WTC11 (cell line): Measurements from ENCODE around the gene FH. TPM values are rescaled to one million over a fixed set of nuclear protein-coding genes. Genes with fewer than 3 reads are reported as not detected.

Experiments used
- ATAC-seq: fragments of 200-7000 bp; cut with Tn5 transposase; 2 replicates; pipeline ENCODE4 v1.10.0; 2021; ENCODE audit warnings: mild to moderate bottlenecking, moderate library complexity
- CTCF ChIA-PET: fragments of 300-600 bp; sonication (Branson Sonifier 250); formaldehyde crosslinking; loops from one replicate; lab custom pipeline; 2021; ENCODE audit warnings: antibody characterized with exemption; lab: Charles Lee
- POLR2A ChIA-PET: fragments of 350-600 bp; sonication (Branson Sonifier 250); formaldehyde crosslinking; loops from one replicate; lab custom pipeline; 2021; ENCODE audit warnings: antibody characterized with exemption; lab: Charles Lee
- DNase-seq: peaks from one replicate; pipeline ENCODE4 v3.0.0; 2021; ENCODE audit warnings: low spot score
- H3K27ac Mint-ChIP-seq: 2 replicates; pipeline ENCODE4 v1.8.0; 2021; ENCODE audit warnings: mixed read lengths
- H3K27me3 Mint-ChIP-seq: 2 replicates; pipeline ENCODE4 v1.8.0; 2021; ENCODE audit warnings: low read depth, mild to moderate bottlenecking, moderate library complexity, mixed read lengths
- H3K36me3 Mint-ChIP-seq: 2 replicates; pipeline ENCODE4 v1.8.0; 2021; ENCODE audit warnings: mixed read lengths
- H3K4me1 Mint-ChIP-seq: 2 replicates; pipeline ENCODE4 v1.8.0; 2022; ENCODE audit warnings: mixed read lengths
- H3K4me3 Mint-ChIP-seq: 2 replicates; pipeline ENCODE4 v1.8.0; 2021; ENCODE audit warnings: mild to moderate bottlenecking, moderate library complexity, mixed read lengths
- H3K9me3 Mint-ChIP-seq: 2 replicates; pipeline ENCODE4 v1.8.0; 2021; ENCODE audit warnings: mixed read lengths
- AFF4 ChIP-seq: sonication (generic); formaldehyde crosslinking; IDR thresholded peaks from 2 replicates; pipeline ENCODE4 v1.8.1; 2023; ENCODE audit warnings: mild to moderate bottlenecking, missing genetic modification reagents, borderline replicate concordance
- CTCF ChIP-seq: fragments of 200-600 bp; IDR thresholded peaks from 2 replicates; pipeline ENCODE4 v1.8.0; 2022; ENCODE audit warnings: antibody characterized with exemption
- EMX1 ChIP-seq: fragments of 250-450 bp; sonication (Bioruptor Pico); IDR thresholded peaks from 2 replicates; pipeline ENCODE4 v1.8.0; 2021; ENCODE audit warnings: mild to moderate bottlenecking
- IRF1 ChIP-seq: sonication (generic); formaldehyde crosslinking; IDR thresholded peaks from 2 replicates; pipeline ENCODE4 v1.8.0; 2023; ENCODE audit warnings: missing genetic modification reagents
- JAZF1 ChIP-seq: fragments of 250-450 bp; sonication (Bioruptor Pico); IDR thresholded peaks from 2 replicates; pipeline ENCODE4 v1.9.0; 2021; ENCODE audit warnings: moderate library complexity, mild to moderate bottlenecking, inconsistent platforms
- RELA ChIP-seq: sonication (generic); formaldehyde crosslinking; IDR thresholded peaks from 2 replicates; pipeline ENCODE4 v1.8.1; 2022; ENCODE audit warnings: missing genetic modification reagents, mild to moderate bottlenecking, borderline replicate concordance
- SMAD3 ChIP-seq: sonication (generic); formaldehyde crosslinking; IDR thresholded peaks from 2 replicates; pipeline ENCODE4 v1.8.0; 2022; ENCODE audit warnings: missing genetic modification reagents, mild to moderate bottlenecking, borderline replicate concordance
- TCF7 ChIP-seq: sonication (generic); formaldehyde crosslinking; IDR thresholded peaks from 2 replicates; pipeline ENCODE4 v1.8.0; 2022; ENCODE audit warnings: mild to moderate bottlenecking, low read depth, missing genetic modification reagents, moderate library complexity
- TP53 ChIP-seq: sonication (generic); formaldehyde crosslinking; IDR thresholded peaks from 2 replicates; pipeline ENCODE4 v1.8.1; 2023; ENCODE audit warnings: mild to moderate bottlenecking, missing genetic modification reagents
- ZBTB21 ChIP-seq: sonication (generic); formaldehyde crosslinking; IDR thresholded peaks from 2 replicates; pipeline ENCODE4 v1.8.1; 2023; ENCODE audit warnings: mild to moderate bottlenecking, missing genetic modification reagents, borderline replicate concordance
- ZBTB43 ChIP-seq: sonication (generic); formaldehyde crosslinking; IDR thresholded peaks from 2 replicates; pipeline ENCODE4 v1.8.1; 2023; ENCODE audit warnings: mild to moderate bottlenecking, missing genetic modification reagents
- ZNF121 ChIP-seq: sonication (generic); formaldehyde crosslinking; IDR thresholded peaks from 2 replicates; pipeline ENCODE4 v1.8.0; 2023; ENCODE audit warnings: missing genetic modification reagents
- ZNF219 ChIP-seq: sonication (generic); formaldehyde crosslinking; IDR thresholded peaks from 2 replicates; pipeline ENCODE4 v1.8.0; 2023; ENCODE audit warnings: missing genetic modification reagents, mild to moderate bottlenecking, borderline replicate concordance
- ZNF263 ChIP-seq: sonication (generic); formaldehyde crosslinking; IDR thresholded peaks from 2 replicates; pipeline ENCODE4 v1.8.1; 2022; ENCODE audit warnings: low read depth, mild to moderate bottlenecking, moderate library complexity, missing genetic modification reagents
- ZSCAN18 ChIP-seq: fragments of 250-450 bp; sonication (Bioruptor Pico); IDR thresholded peaks from 2 replicates; pipeline ENCODE4 v2.1.2; 2022; ENCODE audit warnings: mild to moderate bottlenecking, moderate library complexity
- total RNA-seq: library from RNA; stranded (reverse); gene quantifications from 3 replicates; pipeline ENCODE4 v1.2.3, GENCODE V29; 2021
- TF ChIP-seq, protein P1 (sequence below): sonication (generic); formaldehyde crosslinking; IDR thresholded peaks from 2 replicates; pipeline ENCODE4 v1.8.1; 2022; ENCODE audit warnings: missing genetic modification reagents, borderline replicate concordance
- TF ChIP-seq, protein P2 (sequence below): sonication (generic); formaldehyde crosslinking; IDR thresholded peaks from 2 replicates; pipeline ENCODE4 v1.8.1; 2022; ENCODE audit warnings: low read depth, missing genetic modification reagents, borderline replicate concordance
- TF ChIP-seq, protein P3 (sequence below): sonication (generic); formaldehyde crosslinking; IDR thresholded peaks from 2 replicates; pipeline ENCODE4 v1.8.1; 2023; ENCODE audit warnings: mild to moderate bottlenecking, missing genetic modification reagents, moderate library complexity

Gene FH
- total RNA-seq, 1 experiment from 2014 or later, result 77.4 TPM

DNA sequence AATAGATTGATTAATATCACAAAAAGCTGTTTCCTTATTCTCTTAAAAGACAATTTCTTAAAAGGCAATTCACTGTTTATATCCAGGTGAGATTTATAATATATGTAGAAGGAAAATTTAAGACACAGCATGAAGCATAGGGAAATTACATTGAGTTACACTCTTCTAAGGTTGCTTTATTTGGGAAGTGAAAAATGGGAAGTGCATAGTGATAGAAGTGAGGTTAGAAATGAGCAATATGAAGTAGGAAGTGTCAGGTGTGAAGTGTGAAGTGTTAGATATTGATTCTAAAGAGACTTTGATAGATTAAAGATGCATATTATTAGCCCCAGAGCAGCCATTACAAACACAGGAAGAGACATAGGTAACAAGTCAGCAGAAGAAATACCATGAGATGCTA is 40.3 kb downstream of the FH start:
- Mint-ChIP-seq H3K36me3 (no peaks in the 10 kb centered on the region), H3K4me1 (no peaks in the 10 kb centered on the region), H3K27ac (no peak overlapping the region), H3K27me3 (no peaks in the 10 kb centered on the region; the same call in 1 of the 2 replicates), H3K4me3 (no peak overlapping the region), H3K9me3 (peaks cover 13% of the 10 kb centered on the region)
- ChIA-PET CTCF (no interaction called here), POLR2A (no interaction called here)
- ATAC-seq (no peak), DNase-seq (no peak)
- TF ChIP-seq, protein P1, sequence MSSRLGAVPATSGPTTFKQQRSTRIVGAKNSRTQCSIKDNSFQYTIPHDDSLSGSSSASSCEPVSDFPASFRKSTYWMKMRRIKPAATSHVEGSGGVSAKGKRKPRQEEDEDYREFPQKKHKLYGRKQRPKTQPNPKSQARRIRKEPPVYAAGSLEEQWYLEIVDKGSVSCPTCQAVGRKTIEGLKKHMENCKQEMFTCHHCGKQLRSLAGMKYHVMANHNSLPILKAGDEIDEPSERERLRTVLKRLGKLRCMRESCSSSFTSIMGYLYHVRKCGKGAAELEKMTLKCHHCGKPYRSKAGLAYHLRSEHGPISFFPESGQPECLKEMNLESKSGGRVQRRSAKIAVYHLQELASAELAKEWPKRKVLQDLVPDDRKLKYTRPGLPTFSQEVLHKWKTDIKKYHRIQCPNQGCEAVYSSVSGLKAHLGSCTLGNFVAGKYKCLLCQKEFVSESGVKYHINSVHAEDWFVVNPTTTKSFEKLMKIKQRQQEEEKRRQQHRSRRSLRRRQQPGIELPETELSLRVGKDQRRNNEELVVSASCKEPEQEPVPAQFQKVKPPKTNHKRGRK (CRISPR knock-in tag), result no peak
- TF ChIP-seq IRF1 (CRISPR knock-in tag), result no peak
- TF ChIP-seq, protein P2, sequence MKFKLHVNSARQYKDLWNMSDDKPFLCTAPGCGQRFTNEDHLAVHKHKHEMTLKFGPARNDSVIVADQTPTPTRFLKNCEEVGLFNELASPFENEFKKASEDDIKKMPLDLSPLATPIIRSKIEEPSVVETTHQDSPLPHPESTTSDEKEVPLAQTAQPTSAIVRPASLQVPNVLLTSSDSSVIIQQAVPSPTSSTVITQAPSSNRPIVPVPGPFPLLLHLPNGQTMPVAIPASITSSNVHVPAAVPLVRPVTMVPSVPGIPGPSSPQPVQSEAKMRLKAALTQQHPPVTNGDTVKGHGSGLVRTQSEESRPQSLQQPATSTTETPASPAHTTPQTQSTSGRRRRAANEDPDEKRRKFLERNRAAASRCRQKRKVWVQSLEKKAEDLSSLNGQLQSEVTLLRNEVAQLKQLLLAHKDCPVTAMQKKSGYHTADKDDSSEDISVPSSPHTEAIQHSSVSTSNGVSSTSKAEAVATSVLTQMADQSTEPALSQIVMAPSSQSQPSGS, result no peak
- no peak for TF ChIP-seq ZNF121
- TF ChIP-seq ZNF263 (CRISPR knock-in tag), result no peak
- TF ChIP-seq TCF7 (CRISPR knock-in tag), result no peak
- TF ChIP-seq, protein P3, sequence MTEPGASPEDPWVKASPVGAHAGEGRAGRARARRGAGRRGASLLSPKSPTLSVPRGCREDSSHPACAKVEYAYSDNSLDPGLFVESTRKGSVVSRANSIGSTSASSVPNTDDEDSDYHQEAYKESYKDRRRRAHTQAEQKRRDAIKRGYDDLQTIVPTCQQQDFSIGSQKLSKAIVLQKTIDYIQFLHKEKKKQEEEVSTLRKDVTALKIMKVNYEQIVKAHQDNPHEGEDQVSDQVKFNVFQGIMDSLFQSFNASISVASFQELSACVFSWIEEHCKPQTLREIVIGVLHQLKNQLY, result no peak
- TF ChIP-seq RELA (CRISPR knock-in tag), result no peak
- no peak for TF ChIP-seq SMAD3 (CRISPR knock-in tag)
- TF ChIP-seq AFF4 (CRISPR knock-in tag), result no peak
- no peak for TF ChIP-seq TP53 (CRISPR knock-in tag)
- no peak for TF ChIP-seq JAZF1 (CRISPR knock-in tag)
- no peak for TF ChIP-seq ZSCAN18
- no peak for TF ChIP-seq CTCF
- TF ChIP-seq EMX1 (CRISPR knock-in tag), result no peak
- no peak for TF ChIP-seq ZBTB43 (CRISPR knock-in tag)
- no peak for TF ChIP-seq ZBTB21 (CRISPR knock-in tag)
- no peak for TF ChIP-seq ZNF219
